ENCODE data around the gene PGRMC2.

Gene PGRMC2

DNA sequence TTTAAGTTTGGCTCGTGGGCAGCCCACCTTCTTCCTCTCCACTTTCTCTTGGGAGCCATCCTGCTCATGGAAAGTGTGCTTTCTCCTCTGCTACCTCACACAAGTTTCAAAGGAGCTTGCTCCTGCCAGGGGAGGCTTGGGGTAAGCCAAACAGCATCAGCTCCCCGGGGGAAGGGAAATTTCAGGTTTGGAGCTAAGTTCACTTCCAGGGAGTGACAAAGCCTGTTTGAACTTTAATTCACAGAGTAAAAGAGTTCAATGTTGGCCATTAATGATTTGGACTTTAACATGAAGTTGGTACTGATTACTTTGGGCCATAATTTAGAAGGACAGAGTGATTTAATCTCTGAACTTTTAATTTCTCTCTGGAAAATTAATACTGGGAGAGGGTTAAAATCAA is 4.7 kb upstream of the PGRMC2 start:
- no peaks in the 10 kb centered on the region for H3K27me3 ChIP-seq (ENCODE audit: insufficient read depth, low read depth)
- H2AFZ ChIP-seq (ENCODE audit: low read depth) = no peak overlapping the region
- H3K4me3 ChIP-seq (IDR thresholded peaks at IDR 0.05; ENCODE audit: insufficient read depth, low read depth, low read length) = no peak overlapping the region
- no peaks in the 10 kb centered on the region; the same call in 1 of the 2 replicates for H3K79me2 ChIP-seq (ENCODE audit: insufficient read depth, low read depth)
- H3K36me3 ChIP-seq (ENCODE audit: insufficient read depth) = no peaks in the 10 kb centered on the region
- no peak overlapping the region for H3K9ac ChIP-seq
- peaks cover 8% of the 10 kb centered on the region for H3K4me1 ChIP-seq (ENCODE audit: low read depth, poor library complexity, severe bottlenecking)
- H4K20me1 ChIP-seq (ENCODE audit: insufficient read depth) = no peaks in the 10 kb centered on the region
- H3K27ac ChIP-seq = no peak overlapping the region
- no peak for TF ChIP-seq CTCF (conservative IDR thresholded peaks at IDR 0.05; ENCODE audit: low read depth, low read length)
- H3K4me2 ChIP-seq = no peak overlapping the region

DNA sequence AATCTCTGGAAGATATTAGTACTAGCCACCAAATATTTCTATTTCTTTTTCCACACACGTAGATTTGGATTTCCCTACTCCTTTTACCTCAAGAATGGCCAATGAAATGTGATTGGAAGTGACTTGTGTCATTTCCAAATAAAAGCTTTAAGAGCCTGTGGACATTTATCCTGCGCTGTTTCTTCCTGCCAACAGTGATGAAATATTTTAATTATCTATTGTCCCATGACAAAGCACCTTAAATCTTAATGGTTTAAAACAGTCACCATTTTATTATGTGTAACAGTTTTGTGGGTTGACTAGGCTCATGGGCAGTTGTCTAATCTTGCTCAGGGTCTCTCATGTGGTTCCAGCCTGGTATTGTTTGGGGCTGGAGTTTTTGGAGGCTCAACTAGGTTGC is 3.5 kb upstream of the PGRMC2 start:
- Histone ChIP-seq H3K36me3 (ENCODE audit: insufficient read depth) (no peaks in the 10 kb centered on the region), H2AFZ (ENCODE audit: low read depth) (no peak overlapping the region), H3K9ac (no peak overlapping the region), H3K79me2 (ENCODE audit: insufficient read depth, low read depth) (peaks cover 12% of the 10 kb centered on the region), H4K20me1 (ENCODE audit: insufficient read depth) (no peaks in the 10 kb centered on the region), H3K27ac (no peak overlapping the region), H3K4me2 (no peak overlapping the region), H3K27me3 (ENCODE audit: insufficient read depth, low read depth) (no peaks in the 10 kb centered on the region), H3K4me3 (IDR thresholded peaks at IDR 0.05; ENCODE audit: insufficient read depth, low read depth, low read length) (no peak overlapping the region), H3K4me1 (ENCODE audit: low read depth, poor library complexity, severe bottlenecking) (peaks cover 8% of the 10 kb centered on the region)
- TF ChIP-seq CTCF (conservative IDR thresholded peaks at IDR 0.05; ENCODE audit: low read depth, low read length) = no peak

DNA sequence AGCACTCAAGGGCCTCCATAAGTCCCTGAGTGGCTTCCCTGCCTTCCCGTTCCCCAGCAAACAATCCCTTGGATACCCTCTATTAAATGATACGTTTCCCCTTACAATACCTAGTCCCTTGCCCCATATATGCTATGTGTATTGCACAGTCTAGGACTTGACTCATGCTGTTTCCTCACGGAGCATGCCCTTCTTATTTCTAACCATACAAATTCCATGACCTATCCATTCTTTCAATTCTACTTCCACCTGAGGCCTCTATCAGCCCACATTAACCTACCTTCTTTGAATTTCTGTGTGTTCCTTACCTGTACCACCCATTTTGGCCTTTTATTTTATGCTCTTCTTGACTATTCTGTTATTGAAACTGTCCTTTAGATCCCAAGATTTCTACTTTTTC is 2.9 kb upstream of the PGRMC2 start:
- Histone ChIP-seq H3K36me3 (ENCODE audit: insufficient read depth) (no peaks in the 10 kb centered on the region), H3K79me2 (ENCODE audit: insufficient read depth, low read depth) (peaks cover 17% of the 10 kb centered on the region), H3K27ac (no peak overlapping the region), H3K4me1 (ENCODE audit: low read depth, poor library complexity, severe bottlenecking) (peaks cover 11% of the 10 kb centered on the region), H3K4me3 (IDR thresholded peaks at IDR 0.05; ENCODE audit: insufficient read depth, low read depth, low read length) (no peak overlapping the region), H4K20me1 (ENCODE audit: insufficient read depth) (no peaks in the 10 kb centered on the region), H3K27me3 (ENCODE audit: insufficient read depth, low read depth) (no peaks in the 10 kb centered on the region), H2AFZ (ENCODE audit: low read depth) (no peak overlapping the region), H3K9ac (no peak overlapping the region), H3K4me2 (no peak overlapping the region)
- TF ChIP-seq CTCF (conservative IDR thresholded peaks at IDR 0.05; ENCODE audit: low read depth, low read length) = no peak

- Histone ChIP-seq H3K4me2 (peak overlapping the region; percentile 55; the same call in 1 of the 2 replicates), H3K36me3 (ENCODE audit: insufficient read depth) (no peaks in the 10 kb centered on the region), H3K4me1 (ENCODE audit: low read depth, poor library complexity, severe bottlenecking) (peaks cover 20% of the 10 kb centered on the region), H3K79me2 (ENCODE audit: insufficient read depth, low read depth) (peaks cover 26% of the 10 kb centered on the region), H3K4me3 (IDR thresholded peaks at IDR 0.05; ENCODE audit: insufficient read depth, low read depth, low read length) (no peak overlapping the region), H3K27ac (no peak overlapping the region), H2AFZ (ENCODE audit: low read depth) (no peak overlapping the region), H3K9ac (peak overlapping the region; percentile 92; the same call in 1 of the 2 replicates), H3K27me3 (ENCODE audit: insufficient read depth, low read depth) (no peaks in the 10 kb centered on the region), H4K20me1 (ENCODE audit: insufficient read depth) (no peaks in the 10 kb centered on the region)
- no peak for TF ChIP-seq CTCF (conservative IDR thresholded peaks at IDR 0.05; ENCODE audit: low read depth, low read length)
Observed at GRCh38 chr4:128289523-128290158, 2.0 kb upstream of the PGRMC2 start.

All from KMS-11 (cell line).